Right cardiac atrium (tissue), 5 donors: ENCODE results near the gene PRAME. TPM values are rescaled to one million over a fixed set of nuclear protein-coding genes. Genes with fewer than 3 reads are reported as not detected.

Source experiments
- polyA plus RNA-seq: library from polyadenylated mRNA; stranded (reverse); fragments of 200-250 nt; gene quantifications from one replicate; pipeline ENCODE4 v1.2.3, GENCODE V29; 2013
- total RNA-seq, 4 donors: library from RNA; stranded (reverse); fragmentation: NEBNext Ultra II Directional; extraction: Animal tissue kit (Norgen Biotek cat#: 25700); gene quantifications; one replicate each; pipeline ENCODE4 v1.2.1, GENCODE V29; 2021
- donor health status: healthy with polysubstance abuse.
- donor health status: DM: no; HTN: yes; CAD: no.
- donor health status: DM: no; HTN: no; CAD: no.
- donor health status: DM: no; HTN: yes; CAD: no; lungs with severe emphysema.
- donor health status: DM: yes; HTN: yes; CAD: no.

The PRAME gene
- total and polyA plus RNA-seq, 5 donors: 0.05 TPM; not detected in 4

Other genes with a start within 250 kb of the PRAME start
- 1 to 10 TPM; 1.4 to 1.7 (median 1.5) TPM for gene ZNF280B, start 50.5 kb downstream of the PRAME start, total RNA-seq
- 0.59 TPM for gene ZNF280B, start 50.5 kb downstream of the PRAME start, polyA plus RNA-seq
- not detected for gene ZNF280A, start 39.0 kb downstream of the PRAME start, total RNA-seq
- gene ZNF280A, start 39.0 kb downstream of the PRAME start, polyA plus RNA-seq: not detected
- not detected for gene GGTLC2, start 85.3 kb upstream of the PRAME start, total RNA-seq
- not detected for gene GGTLC2, start 85.3 kb upstream of the PRAME start, polyA plus RNA-seq